H1 (cell line): ENCODE results near the gene RPTOR. TPM values are rescaled to one million over a fixed set of nuclear protein-coding genes. Genes with fewer than 3 reads are reported as not detected.

Experiments used
- CTCF ChIA-PET: fragments of 300-600 bp; sonication (Branson Sonifier 250); formaldehyde crosslinking; loops from one replicate; lab custom pipeline; 2021; ENCODE audit not compliant: partially characterized antibody; lab: Charles Lee
- POLR2A ChIA-PET: fragments of 300-600 bp; sonication (Branson Sonifier 250); formaldehyde crosslinking; loops from one replicate; lab custom pipeline; 2021; ENCODE audit warnings: inconsistent platforms; ENCODE audit not compliant: partially characterized antibody; lab: Charles Lee
- DNase-seq, 2 experiments: peaks; one replicate each; pipeline versions ENCODE4 v3.0.0 to v3.0.0-alpha.2; 2010 to 2022; ENCODE audit warnings: low spot score in 2 of 2, low read depth in 1 of 2, mixed read lengths in 1 of 2
- FAIRE-seq: peaks from 2 replicates; lab custom pipeline; 2011; peaks lifted over from hg19 to GRCh38; lab: Jason Lieb, UNC
- H2AFZ ChIP-seq: 2 replicates; pipeline ENCODE4 v1.8.1; 2012; ENCODE audit warnings: low read length, inconsistent platforms
- H2AK5ac ChIP-seq: 2 replicates; pipeline ENCODE4 v1.6.1; 2013; ENCODE audit warnings: low read depth, low read length
- H2BK120ac ChIP-seq: replicated peaks from 2 replicates; pipeline ENCODE3; 2013; ENCODE audit warnings: low read depth, low read length, inconsistent platforms
- H2BK12ac ChIP-seq: 2 replicates; pipeline ENCODE4 v1.6.1; 2013; ENCODE audit warnings: low read depth, low read length
- H2BK15ac ChIP-seq: 2 replicates; pipeline ENCODE4 v1.6.1; 2013; ENCODE audit warnings: low read length
- H2BK20ac ChIP-seq: 2 replicates; pipeline ENCODE4 v1.6.1; 2013; ENCODE audit warnings: low read length
- H2BK5ac ChIP-seq: 2 replicates; pipeline ENCODE4 v1.6.1; 2013; ENCODE audit warnings: low read depth, low read length
- H3K14ac ChIP-seq: 2 replicates; pipeline ENCODE4 v1.6.1; 2013; ENCODE audit warnings: inconsistent platforms; ENCODE audit not compliant: insufficient read length
- H3K18ac ChIP-seq: 2 replicates; pipeline ENCODE4 v1.6.1; 2013; ENCODE audit warnings: low read length; ENCODE audit errors: extremely low read depth
- H3K23ac ChIP-seq: 2 replicates; pipeline ENCODE4 v1.6.1; 2013; ENCODE audit warnings: inconsistent platforms; ENCODE audit not compliant: insufficient read length
- H3K23me2 ChIP-seq: 2 replicates; pipeline ENCODE4 v1.6.1; 2013; ENCODE audit warnings: low read depth, low read length
- H3K27ac ChIP-seq: 2 replicates; pipeline ENCODE4 v1.6.1; 2011; ENCODE audit warnings: low read depth, low read length, inconsistent platforms
- H3K27me3 ChIP-seq, 4 experiments: replicated peaks in 1 of 4; 1 replicate in 1 of 4; 2 replicates in 3 of 4; pipeline versions ENCODE4 v1.6.1 to v1.8.1; 2011 to 2013; ENCODE audit warnings: low read length in 3 of 4, mild to moderate bottlenecking in 3 of 4, inconsistent platforms in 2 of 4, mixed read lengths in 2 of 4, moderate library complexity in 1 of 4; ENCODE audit not compliant: control insufficient read depth in 3 of 4, insufficient read depth in 3 of 4; ENCODE audit errors: extremely low read depth in 1 of 4
- H3K36me3 ChIP-seq, 4 experiments: 2 replicates each; pipeline versions ENCODE4 v1.6.1 to v1.8.1; 2011 to 2013; ENCODE audit warnings: mild to moderate bottlenecking in 4 of 4, low read length in 3 of 4, moderate library complexity in 2 of 4, control low read depth in 1 of 4, inconsistent platforms in 1 of 4; ENCODE audit not compliant: insufficient read depth in 4 of 4, control insufficient read depth in 2 of 4
- H3K4ac ChIP-seq: replicated peaks from 2 replicates; pipeline ENCODE3; 2013; ENCODE audit warnings: low read length, low read depth, mixed read lengths, inconsistent platforms; ENCODE audit not compliant: insufficient read length
- H3K4me1 ChIP-seq, 4 experiments: replicated peaks in 1 of 4; 1 replicate in 1 of 4; 2 replicates in 3 of 4; pipeline versions ENCODE4 v1.6.1 to v1.8.1; 2011 to 2013; ENCODE audit warnings: low read length in 3 of 4, inconsistent platforms in 2 of 4, mixed read lengths in 1 of 4; ENCODE audit not compliant: insufficient read depth in 4 of 4, control insufficient read depth in 3 of 4
- H3K4me2 ChIP-seq, 2 experiments: 2 replicates each; pipeline versions ENCODE4 v1.6.1 to v1.8.1; 2011 to 2013; ENCODE audit warnings: low read depth in 2 of 2, low read length in 2 of 2, control low read depth in 1 of 2, inconsistent platforms in 1 of 2, mild to moderate bottlenecking in 1 of 2; ENCODE audit not compliant: insufficient read depth in 1 of 2
- H3K4me3 ChIP-seq, 4 experiments: fragments of 200-600, 300-600 bp in 1 of 4; sonication (generic), shearing (Covaris generic), sonication (Bioruptor Twin) in 1 of 4; 2 replicates each; pipeline versions ENCODE4 v1.5.1 to v1.8.1; 2011 to 2016; ENCODE audit warnings: low read length in 4 of 4, low read depth in 3 of 4, control low read depth in 2 of 4, inconsistent platforms in 2 of 4, mild to moderate bottlenecking in 2 of 4, mixed read lengths in 1 of 4, moderate library complexity in 1 of 4; ENCODE audit not compliant: insufficient read depth in 2 of 4; ENCODE audit errors: extremely low read depth in 1 of 4
- H3K56ac ChIP-seq: replicated peaks from 2 replicates; pipeline ENCODE3; 2013; ENCODE audit warnings: low read depth, mild to moderate bottlenecking, mixed read lengths, low read length, inconsistent platforms; ENCODE audit not compliant: insufficient read length
- H3K79me1 ChIP-seq: 2 replicates; pipeline ENCODE4 v1.6.1; 2013; ENCODE audit warnings: low read depth, low read length, control low read depth
- H3K79me2 ChIP-seq, 2 experiments: 2 replicates each; pipeline versions ENCODE4 v1.6.1 to v1.8.1; 2012 to 2013; ENCODE audit warnings: low read length in 2 of 2, mild to moderate bottlenecking in 2 of 2, inconsistent platforms in 1 of 2; ENCODE audit not compliant: insufficient read depth in 2 of 2, control insufficient read depth in 1 of 2
- H3K9ac ChIP-seq, 4 experiments: replicated peaks in 1 of 4; 1 replicate in 1 of 4; 2 replicates in 3 of 4; pipeline versions ENCODE4 v1.6.1 to v1.8.1; 2011 to 2013; ENCODE audit warnings: low read depth in 3 of 4, low read length in 3 of 4, control low read depth in 2 of 4, mild to moderate bottlenecking in 2 of 4, moderate library complexity in 2 of 4, inconsistent platforms in 1 of 4; ENCODE audit errors: extremely low read depth in 1 of 4
- H3K9me3 ChIP-seq, 2 experiments: 2 replicates each; pipeline versions ENCODE4 v1.6.1 to v1.8.1; 2012 to 2013; ENCODE audit warnings: mild to moderate bottlenecking in 2 of 2, moderate library complexity in 2 of 2, control low read depth in 1 of 2, inconsistent platforms in 1 of 2, low read depth in 1 of 2, low read length in 1 of 2, mixed read lengths in 1 of 2; ENCODE audit not compliant: insufficient read depth in 2 of 2
- H4K20me1 ChIP-seq, 2 experiments: replicated peaks in 1 of 2; 2 replicates each; pipeline versions ENCODE3 to v1.8.1; 2011 to 2013; ENCODE audit warnings: inconsistent platforms in 2 of 2, low read length in 2 of 2, mild to moderate bottlenecking in 1 of 2; ENCODE audit not compliant: insufficient read depth in 2 of 2, control insufficient read depth in 1 of 2
- H4K5ac ChIP-seq: 2 replicates; pipeline ENCODE4 v1.6.1; 2013; ENCODE audit warnings: low read length, low read depth, mixed read lengths, inconsistent platforms; ENCODE audit not compliant: insufficient read length
- H4K8ac ChIP-seq: 2 replicates; pipeline ENCODE4 v1.8.0; 2013; ENCODE audit warnings: mild to moderate bottlenecking, moderate library complexity, low read length, inconsistent platforms; ENCODE audit not compliant: insufficient read depth; ENCODE audit errors: extremely low read depth
- H4K91ac ChIP-seq: replicated peaks from 2 replicates; pipeline ENCODE3; 2013; ENCODE audit warnings: low read length, mixed read lengths, inconsistent platforms; ENCODE audit not compliant: insufficient read length
- CEBPB ChIP-seq: IDR thresholded peaks from 2 replicates; pipeline ENCODE4 v1.6.1; 2012; ENCODE audit warnings: low read depth, low read length
- GTF2F1 ChIP-seq: IDR thresholded peaks from 2 replicates; pipeline ENCODE4 v1.6.1; 2012; ENCODE audit warnings: low read depth, low read length, improper control_type of control experiment, borderline replicate concordance
- POU5F1 ChIP-seq: IDR thresholded peaks from 2 replicates; pipeline ENCODE4 v1.6.1; 2011; ENCODE audit warnings: low read depth, mild to moderate bottlenecking, low read length, moderate library complexity
- SIN3A ChIP-seq, 2 experiments: IDR thresholded peaks in 1 of 2; conservative IDR thresholded peaks in 1 of 2; 2 replicates each; pipeline ENCODE4 v1.6.1; 2011 to 2012; ENCODE audit warnings: low read length in 2 of 2, improper control_type of control experiment in 1 of 2, low read depth in 1 of 2, mild to moderate bottlenecking in 1 of 2
- YY1 ChIP-seq: IDR thresholded peaks from 2 replicates; pipeline ENCODE4 v1.6.1; 2011; ENCODE audit warnings: low read depth, mild to moderate bottlenecking, low read length
- WGBS, 2 experiments: shearing (Covaris generic) in 1 of 2; methylation state at CpG; one replicate each; pipeline versions ENCODE4 v1.1.6 to v1.1.7; 2013 to 2015; ENCODE audit warnings: low lambda C conversion rate in 2 of 2, mixed read lengths in 2 of 2, inconsistent platforms in 1 of 2, low coverage in 1 of 2, missing lambda C conversion rate in 1 of 2; ENCODE audit not compliant: insufficient replicate concordance in 2 of 2, insufficient coverage in 1 of 2, insufficient read length in 1 of 2; ENCODE audit errors: extremely low coverage in 1 of 2, missing lambda C conversion rate in 1 of 2; 5-methylcytosine and 5-hydroxymethylcytosine counted together
- polyA plus RNA-seq, 7 experiments: library from polyadenylated mRNA; depleted of rRNA in 3 of 7; stranded (reverse) in 5 of 7; unstranded in 2 of 7; fragments of >200 nt in 5 of 7; fragments of 200-250 nt in 2 of 7; gene quantifications; 1 replicate in 5 of 7; 2 replicates in 1 of 7; 4 replicates in 1 of 7; pipeline versions ENCODE4 v1.2.1 to v1.2.3, GENCODE V29; 2011 to 2013; ENCODE audit warnings: missing spikeins in 2 of 7, mixed read lengths in 2 of 7
- total RNA-seq: library from RNA; stranded (reverse); fragmentation: NEBNext Ultra II Directional; extraction: Animal tissue kit (Norgen Biotek cat#: 25700); gene quantifications from 2 replicates; pipeline ENCODE4 v1.2.1, GENCODE V29; 2021
- TF ChIP-seq, protein P1 (sequence below): IDR thresholded peaks from 2 replicates; pipeline ENCODE4 v1.6.1; 2012; ENCODE audit warnings: inconsistent platforms

Gene RPTOR
- total and polyA plus RNA-seq, 2 of the 8 experiments (the other 6 are each of a cell fraction or from before 2014, with no cell fraction given), result 6.9 to 28.7 TPM

DNA sequence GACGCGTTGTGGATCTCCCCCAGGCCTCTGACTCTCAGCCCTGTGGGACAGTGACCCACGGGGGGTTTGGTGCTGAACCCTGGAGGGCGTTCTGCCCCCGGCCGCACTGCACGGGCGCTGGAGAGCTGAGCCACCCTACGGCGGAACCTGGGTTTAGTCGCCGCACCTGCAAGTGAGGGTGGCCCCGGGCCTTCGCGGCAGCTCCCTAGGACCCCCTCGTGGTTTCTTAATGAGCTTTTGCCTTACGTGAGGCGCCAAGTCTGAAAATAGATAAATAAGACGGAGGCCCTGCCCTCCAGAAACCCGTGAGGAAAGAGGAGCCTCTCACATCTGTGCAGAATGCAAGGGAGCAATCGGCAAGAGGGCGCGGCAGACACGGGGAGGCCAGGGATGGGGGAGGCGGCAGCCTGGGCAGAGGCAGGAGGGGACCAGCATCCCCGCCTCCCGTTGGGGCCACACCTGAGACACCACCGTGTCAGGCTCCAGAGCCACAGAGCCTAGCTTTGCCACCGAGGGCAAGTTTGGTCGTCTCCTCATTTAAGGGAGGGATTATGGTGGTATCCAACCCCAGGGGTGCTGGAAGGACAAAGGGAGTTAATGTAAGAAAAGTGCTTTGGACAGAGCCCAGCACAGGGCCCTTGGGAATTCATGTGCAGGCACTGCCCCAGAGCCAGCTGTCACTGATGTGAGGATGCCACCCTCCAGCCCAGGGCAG lies 293.8 kb downstream of the RPTOR start:
- Histone ChIP-seq H3K4me1 (peaks cover 0 to 4% (median under 1%) of the 10 kb centered on the region in 4 experiments; a peak in 4 of 7 replicates), H3K79me2 (no peaks in the 10 kb centered on the region)
- FAIRE-seq, result no peak

More for the DNA sequence above, 293.8 kb downstream of the RPTOR start:
- Histone ChIP-seq H3K4me2 (no peak overlapping the region), H3K9ac (no peak overlapping the region), H3K4ac (no peak overlapping the region), H3K27ac (no peak overlapping the region), H3K36me3 (no peaks in the 10 kb centered on the region; a peak in 2 of 8 replicates), H2AFZ (no peak overlapping the region), H3K23ac (no peak overlapping the region), H3K23me2 (no peaks in the 10 kb centered on the region), H2BK20ac (no peak overlapping the region), H2BK5ac (no peak overlapping the region), H3K4me3 (no peak overlapping the region), H3K9me3 (peaks cover 0 to 12% of the 10 kb centered on the region in 2 experiments; a peak in 1 of 4 replicates), H2BK15ac (no peak overlapping the region), H3K14ac (no peak overlapping the region), H4K8ac (no peak overlapping the region), H3K27me3 (no peaks in the 10 kb centered on the region), H3K79me1 (no peaks in the 10 kb centered on the region), H3K18ac (no peak overlapping the region), H4K5ac (no peak overlapping the region), H4K20me1 (no peaks in the 10 kb centered on the region), H3K56ac (no peak overlapping the region), H2BK120ac (no peak overlapping the region), H2BK12ac (no peak overlapping the region), H4K91ac (no peak overlapping the region), H2AK5ac (no peak overlapping the region)
- no peak for DNase-seq
- ChIA-PET CTCF (interaction anchor here (1.0 to 1.1 kb wide), 2 partner anchors 21 to 34 kb away, joined by 3 to 4 read pairs; no protein-coding TSS in a partner anchor), POLR2A (interaction anchor here (1.2 kb wide), 1 partner anchor 11 kb away, joined by 4 read pairs; no protein-coding TSS in a partner anchor)
- no peak for TF ChIP-seq YY1
- no peak for TF ChIP-seq GTF2F1
- no peak for TF ChIP-seq SIN3A (conservative IDR thresholded peaks at IDR 0.05 in 1 of 2, IDR thresholded peaks at IDR 0.05 in 1 of 2; ENCODE audit: low read depth in 1 of 2, low read length in 2 of 2)
- TF ChIP-seq, protein P1, sequence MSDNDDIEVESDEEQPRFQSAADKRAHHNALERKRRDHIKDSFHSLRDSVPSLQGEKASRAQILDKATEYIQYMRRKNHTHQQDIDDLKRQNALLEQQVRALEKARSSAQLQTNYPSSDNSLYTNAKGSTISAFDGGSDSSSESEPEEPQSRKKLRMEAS, result no peak
- TF ChIP-seq POU5F1, result no peak
- TF ChIP-seq CEBPB, result no peak
- 94% methylated on average over 30 of the region's 30 CpGs; no CpG with 5 or more reads in 1 of the 2 experiments for WGBS, 2 experiments
